OCI-LY1 (cell line): ENCODE measurements around the gene ASIC3.

ENCODE experiments used
- CTCF ChIP-seq: fragments of 200-600 bp; sonication (generic), shearing (Covaris generic); IDR thresholded peaks from 2 replicates; pipeline ENCODE4 v1.5.1; 2017; ENCODE audit warnings: mild to moderate bottlenecking, antibody characterized with exemption, low read length, moderate library complexity, mixed read lengths
- EZH2 ChIP-seq: fragments of 200-600 bp; sonication (generic), shearing (Covaris generic); IDR thresholded peaks from 2 replicates; pipeline ENCODE4 v1.8.0; 2017; ENCODE audit warnings: borderline replicate concordance, mixed run types, mild to moderate bottlenecking, antibody characterized with exemption, low read length, moderate library complexity, mixed read lengths

GRCh38 chr7:151047976-151048815, at the start of gene ASIC3:
- TF ChIP-seq CTCF (no peak), EZH2 (no peak)
